Skeletal muscle tissue (tissue), 1 donor: ENCODE measurements around the gene SRL. TPM values are rescaled to one million over a fixed set of nuclear protein-coding genes. Genes with fewer than 3 reads are reported as not detected.

ENCODE experiments used
- total RNA-seq: library from RNA; depleted of rRNA; stranded (reverse); fragments of >200 nt; gene quantifications from one replicate; pipeline ENCODE4 v1.2.3, GENCODE V29; 2014

SRL gene
- total RNA-seq, 1 donor from 2014 or later, result 230 TPM

Other genes starting within 250 kb of the SRL start
- 8.9 TPM for gene ADCY9, start 125.6 kb downstream of the SRL start, total RNA-seq
- 5.2 TPM for gene TFAP4, start 30.9 kb upstream of the SRL start, total RNA-seq
- 4.2 TPM for gene GLIS2, start 74.0 kb upstream of the SRL start, total RNA-seq
- gene PAM16, start 109.2 kb upstream of the SRL start, total RNA-seq, result 32.9 TPM
- 13.0 TPM for gene VASN, start 129.8 kb upstream of the SRL start, total RNA-seq
- 14.6 TPM for gene CORO7, start 174.5 kb upstream of the SRL start, total RNA-seq
- gene DNAJA3, start 183.8 kb upstream of the SRL start, total RNA-seq, result 35.5 TPM
- gene NMRAL1, start 232.5 kb upstream of the SRL start, total RNA-seq, result 14.1 TPM
- gene HMOX2, start 234.3 kb upstream of the SRL start, total RNA-seq, result 31.8 TPM